HG03342 (cell line): ENCODE measurements around the gene KRT4.

Experiments used
- ATAC-seq: cut with Tn5 transposase; IDR thresholded peaks from one replicate; pipeline ENCODE4 v1.9.1; 2021; ENCODE audit warnings: mild to moderate bottlenecking, moderate library complexity; ENCODE audit not compliant: unreplicated experiment

The KRT4 gene

DNA sequence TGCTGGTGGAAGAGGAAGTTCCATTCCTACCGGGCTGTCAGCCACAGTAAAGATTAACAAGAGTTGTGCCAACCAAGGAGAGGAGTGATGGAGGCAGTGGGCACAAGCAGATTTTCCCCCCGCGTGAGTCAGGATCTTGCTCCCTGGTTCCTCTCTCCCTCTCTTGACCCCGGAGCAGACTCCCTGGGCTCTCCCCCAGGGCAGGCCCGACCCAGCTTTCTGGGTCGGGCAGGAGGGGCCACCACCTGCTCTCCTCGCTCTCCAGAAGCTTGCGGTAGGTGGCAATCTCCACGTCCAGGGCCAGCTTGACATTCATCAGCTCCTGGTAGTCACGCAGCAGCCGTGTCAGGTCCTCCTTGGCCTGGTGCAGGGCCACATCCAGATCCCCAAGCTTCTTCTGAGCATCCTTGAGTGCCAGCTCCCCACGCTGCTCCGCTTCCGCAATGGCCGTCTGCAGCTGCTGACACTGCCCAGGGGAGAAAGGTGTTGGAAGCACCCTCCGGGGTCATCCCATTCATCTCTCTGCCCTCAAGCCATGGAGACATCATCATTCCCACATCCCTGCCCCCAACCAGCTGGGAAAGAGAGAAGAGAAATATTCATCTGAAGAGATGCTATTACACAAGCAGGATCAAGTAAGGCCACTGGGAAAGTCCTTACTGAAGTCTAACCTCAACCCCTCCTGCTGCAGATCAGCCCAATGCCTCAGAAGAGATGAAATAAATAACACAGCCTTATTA is 9.0 kb upstream of the KRT4 start:
- ATAC-seq = no peak

DNA sequence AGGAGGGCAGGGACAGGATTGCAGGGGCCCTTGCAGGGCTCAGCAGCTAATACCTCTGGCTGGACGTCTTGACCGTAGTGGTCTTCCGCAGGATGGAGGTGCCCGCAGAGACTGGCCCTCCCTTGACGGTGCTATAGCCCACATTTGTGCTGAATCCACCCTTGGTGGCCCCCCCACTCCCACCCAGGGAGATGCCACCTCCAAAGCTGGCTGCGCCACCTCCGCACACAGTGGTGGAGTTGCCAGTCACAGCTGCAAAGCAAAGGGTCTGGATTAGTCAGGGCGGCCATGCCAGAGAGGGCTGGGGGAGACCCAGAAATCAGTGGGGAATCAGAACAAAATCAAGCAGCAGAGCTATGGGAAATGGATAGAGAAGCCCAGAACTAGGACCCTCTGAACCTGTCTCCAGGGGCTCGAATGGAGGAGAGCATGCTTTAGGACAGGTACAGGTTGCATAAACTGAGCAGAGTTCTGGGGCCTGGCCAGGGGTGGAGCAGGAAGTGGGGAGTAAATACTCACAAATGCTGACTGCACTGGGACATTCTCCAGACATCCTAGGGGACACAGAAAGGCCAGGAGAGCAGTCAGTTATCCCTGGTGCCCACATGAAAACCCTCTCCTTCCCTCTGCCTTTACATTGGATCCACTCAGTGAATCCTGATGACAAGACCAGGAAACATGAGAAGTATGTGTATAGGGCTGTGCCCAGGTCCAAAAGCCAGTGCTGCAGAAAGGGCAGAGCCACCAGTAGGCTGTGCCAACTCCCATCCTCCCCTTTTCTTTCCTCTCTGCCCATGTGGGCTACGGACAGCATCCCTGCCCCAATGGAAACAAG is 8.1 kb upstream of the KRT4 start:
- no peak for ATAC-seq

GRCh38 chr12:52821071-52821730 is 7.3 kb upstream of the KRT4 start:
- no peak for ATAC-seq

- no peak for ATAC-seq
Observed at GRCh38 chr12:52820521-52820920, 6.6 kb upstream of the KRT4 start.

DNA sequence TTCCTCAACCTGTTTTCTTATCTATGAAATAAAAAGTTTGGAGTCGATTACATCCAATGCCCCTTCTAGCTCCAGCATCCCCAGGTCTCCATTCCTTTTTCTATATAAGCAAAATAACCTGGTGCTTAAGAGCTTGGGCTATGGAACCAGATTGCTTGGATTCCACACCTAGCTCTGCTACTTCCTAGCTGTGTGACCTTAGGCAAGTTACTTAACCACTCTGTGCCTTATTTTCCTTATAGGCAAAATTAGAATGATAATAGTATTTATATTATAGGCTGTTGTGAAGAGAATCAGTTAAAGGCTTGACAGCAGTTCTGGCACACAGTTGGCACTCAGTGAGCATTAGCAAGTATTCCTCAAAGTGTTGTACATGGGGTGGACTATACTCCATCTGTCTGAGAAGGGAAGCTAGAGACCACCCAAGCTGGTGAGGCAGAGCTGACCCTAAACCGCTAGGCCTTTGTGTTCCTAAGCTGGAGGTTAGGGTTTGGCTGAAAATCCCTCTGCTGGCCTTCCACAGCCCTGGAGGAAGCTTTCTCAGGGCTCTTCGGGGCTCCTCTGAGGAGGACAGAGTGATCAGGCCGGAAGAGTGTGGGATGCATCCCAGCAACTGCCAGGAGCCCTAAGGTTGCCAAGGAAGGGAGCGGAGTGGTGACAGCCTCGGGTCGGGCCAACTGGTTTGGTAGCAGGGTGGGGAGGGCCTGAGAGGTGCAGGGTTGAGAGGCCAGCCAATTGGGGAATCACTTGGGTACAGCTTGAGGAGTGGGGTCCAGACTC is 6.0 kb upstream of the KRT4 start:
- no peak for ATAC-seq

DNA sequence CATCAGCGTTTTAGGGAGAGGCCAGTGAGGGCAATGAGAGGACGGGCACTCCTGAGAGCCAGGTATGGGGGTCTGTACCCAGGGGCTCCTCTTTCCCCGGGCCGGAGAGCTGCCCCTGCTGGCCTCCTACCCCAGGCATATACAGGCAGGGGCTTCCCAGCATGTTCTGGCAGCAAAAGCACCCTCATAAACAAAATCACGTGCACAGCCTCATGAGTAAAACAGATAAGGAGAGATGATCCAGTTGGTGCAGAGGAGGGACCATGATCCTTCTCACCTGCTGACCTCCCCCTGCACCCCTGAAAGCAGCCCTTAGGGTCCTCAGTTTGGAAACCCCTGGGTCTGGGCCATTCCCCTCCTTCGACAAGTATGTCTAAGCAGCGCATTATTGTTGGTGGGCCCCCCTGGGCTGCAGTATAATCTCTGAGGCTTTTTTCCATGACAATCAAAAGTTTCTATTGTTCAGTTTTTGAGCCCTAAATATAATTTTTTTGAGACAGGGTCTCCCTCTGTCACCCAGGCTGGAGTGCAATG is 5.0 kb upstream of the KRT4 start:
- ATAC-seq = no peak

- ATAC-seq = no peak
Observed at GRCh38 chr12:52818388-52818787, 4.5 kb upstream of the KRT4 start.

- no peak for ATAC-seq
Observed at GRCh38 chr12:52817699-52818238, 3.9 kb upstream of the KRT4 start.

DNA sequence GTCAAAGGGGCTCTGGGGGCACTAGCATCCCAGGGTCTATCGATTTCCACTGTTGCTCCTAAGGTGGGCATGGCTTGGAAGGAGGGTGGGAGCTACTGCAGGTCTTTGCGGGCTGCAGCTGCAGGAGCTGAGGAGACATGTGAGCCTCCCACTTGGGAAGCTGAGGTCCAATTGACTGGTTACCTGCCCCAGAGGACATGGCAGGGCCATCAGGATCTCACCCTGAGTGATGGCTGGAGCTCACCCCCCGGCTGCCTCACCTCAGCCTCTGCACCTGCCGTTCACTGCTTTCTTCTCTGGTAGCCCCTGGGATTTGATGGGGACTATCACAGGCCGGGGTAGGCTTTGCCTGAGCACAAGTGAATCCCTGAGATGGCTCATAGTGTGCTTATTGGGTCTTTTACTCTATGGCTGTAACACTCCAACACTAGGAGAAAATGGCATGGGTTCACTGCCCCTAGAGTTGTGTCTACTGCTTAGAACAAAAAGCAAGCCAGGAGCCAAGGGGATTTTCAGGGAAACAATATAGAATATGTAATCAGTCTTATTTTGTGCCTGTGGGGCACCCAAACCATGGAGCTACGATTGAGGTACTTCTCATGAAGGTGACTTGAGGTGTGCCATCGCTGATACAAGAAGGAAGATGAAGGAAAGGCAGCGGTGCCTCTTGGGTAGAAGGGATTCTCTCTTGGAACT is 3.2 kb upstream of the KRT4 start:
- no peak for ATAC-seq

DNA sequence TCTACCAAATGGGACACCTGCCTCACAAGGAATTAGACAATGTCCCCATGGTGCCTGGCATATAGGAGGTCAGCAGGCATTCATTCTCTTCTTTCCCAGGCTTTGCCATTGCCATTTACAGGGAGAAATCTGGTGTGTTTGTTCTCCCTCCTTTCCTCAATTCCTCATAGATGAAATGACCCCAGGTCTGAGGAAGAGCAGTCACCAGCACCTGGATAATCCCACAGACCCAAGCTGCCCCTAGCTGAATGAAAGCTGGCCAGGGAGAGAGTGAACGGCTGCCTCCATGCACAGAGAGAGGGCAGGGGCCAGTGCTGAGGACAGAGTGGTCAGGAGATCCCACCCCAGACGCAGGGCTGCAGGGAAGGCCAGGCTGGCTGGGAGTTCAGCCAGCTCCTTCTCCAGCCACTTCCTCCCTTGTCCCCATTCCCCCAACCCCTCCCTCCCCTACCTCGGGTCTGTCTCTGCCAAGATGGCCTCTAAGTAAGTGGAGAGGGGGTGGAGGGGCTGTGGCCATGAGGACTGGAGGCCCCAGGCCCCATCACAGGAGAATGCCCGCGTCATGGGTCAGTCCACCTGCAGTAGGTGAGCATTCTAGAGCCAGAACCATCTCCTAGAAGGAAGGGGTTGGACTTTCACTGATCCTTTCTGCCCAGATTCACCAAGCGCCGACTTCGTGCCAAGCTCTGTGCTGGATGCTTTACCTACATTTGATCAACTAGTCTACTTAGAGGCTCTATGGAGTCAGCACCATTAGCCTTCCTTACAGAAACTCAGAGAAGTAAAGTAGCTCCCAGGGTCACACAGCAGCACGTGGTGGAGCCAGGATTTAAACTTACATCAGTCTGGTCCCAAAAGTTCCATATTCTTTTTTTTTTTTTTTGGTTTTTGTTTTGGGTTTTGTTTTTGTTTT is 2.0 kb upstream of the KRT4 start:
- ATAC-seq = no peak

DNA sequence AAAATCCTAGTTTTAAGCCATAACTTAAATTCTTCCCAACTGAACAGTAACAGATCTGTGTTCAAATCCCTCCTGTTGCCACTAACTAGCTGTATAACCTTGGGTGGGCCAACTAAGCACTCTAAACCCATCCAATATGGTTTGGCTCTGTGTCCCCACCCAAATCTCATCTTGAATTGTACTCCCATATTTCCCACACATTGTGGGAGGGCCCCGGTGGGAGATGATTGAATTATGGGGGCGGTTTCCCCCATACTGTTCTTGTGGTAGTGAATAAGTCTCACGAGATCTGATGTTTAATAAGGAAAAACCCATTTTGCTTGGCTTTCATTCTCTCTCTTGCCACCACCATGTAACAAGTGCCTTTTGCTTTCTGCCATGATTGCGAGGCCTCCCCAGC is 1.2 kb upstream of the KRT4 start:
- no peak for ATAC-seq

- no peak for ATAC-seq
Observed at GRCh38 chr12:52814710-52815155, 817 bp upstream of the KRT4 start.

GRCh38 chr12:52813203-52813819 is 605 bp downstream of the KRT4 start:
- no peak for ATAC-seq

- no peak for ATAC-seq
Observed at GRCh38 chr12:52812749-52813148, 1.2 kb downstream of the KRT4 start.

GRCh38 chr12:52812073-52812400 is 1.9 kb downstream of the KRT4 start:
- ATAC-seq = no peak

GRCh38 chr12:52811191-52812072 is 2.5 kb downstream of the KRT4 start:
- ATAC-seq = no peak

DNA sequence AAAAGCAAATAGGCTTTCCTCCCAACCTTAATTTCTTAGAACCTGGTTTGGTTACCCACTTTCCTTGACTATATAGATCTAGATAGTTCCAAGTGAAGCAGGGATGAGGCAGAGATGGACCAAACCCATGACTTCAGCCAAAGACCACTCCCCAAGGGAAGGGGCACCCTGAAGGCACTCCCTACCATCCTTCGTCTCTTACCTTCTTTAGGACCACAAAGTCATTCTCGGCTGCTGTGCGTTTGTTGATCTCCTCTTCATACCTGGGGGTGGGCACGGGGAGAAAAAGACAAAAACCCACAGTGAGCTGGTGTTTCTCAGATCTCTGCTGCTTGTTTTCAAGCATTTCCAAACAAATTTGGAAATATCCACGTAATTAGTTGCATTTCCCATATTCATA is 3.4 kb downstream of the KRT4 start:
- ATAC-seq = no peak

- ATAC-seq = no peak
Observed at GRCh38 chr12:52809166-52809565, 4.8 kb downstream of the KRT4 start.
